PC-9 (cell line): Measurements from ENCODE around the gene EXOC7. TPM values are rescaled to one million over a fixed set of nuclear protein-coding genes. Genes with fewer than 3 reads are reported as not detected.

ENCODE experiments used
- BruUV-seq: library from RNA; stranded (reverse); fragments of 400-500 nt; replicated peaks from 2 replicates; lab custom pipeline; 2021; lab: Mats Ljungman, UMichigan
- CTCF ChIA-PET: fragments of 300-600 bp; sonication (Branson Sonifier 250); formaldehyde crosslinking; loops from one replicate; lab custom pipeline; 2022; ENCODE audit warnings: antibody characterized with exemption; lab: Charles Lee
- POLR2A ChIA-PET: fragments of 300-600 bp; sonication (Branson Sonifier 250); formaldehyde crosslinking; loops from one replicate; lab custom pipeline; 2022; ENCODE audit warnings: antibody characterized with exemption; ENCODE audit not compliant: unreplicated experiment; lab: Charles Lee
- DNase-seq, 2 experiments: peaks; one replicate each; pipeline versions ENCODE4 v3.0.0 to v3.0.0-alpha.2; 2015 to 2022; ENCODE audit warnings: mixed read lengths in 1 of 2
- H2AFZ ChIP-seq: fragments of 200-600 bp; sonication (generic); 2 replicates; pipeline ENCODE4 v1.8.1; 2017; ENCODE audit warnings: antibody characterized with exemption
- H3F3A ChIP-seq: fragments of 200-600 bp; sonication (generic); 2 replicates; pipeline ENCODE4 v1.8.1; 2017; ENCODE audit warnings: antibody characterized with exemption, mild to moderate bottlenecking, low read depth; ENCODE audit not compliant: insufficient read depth
- H3K27ac ChIP-seq: fragments of 200-600 bp; sonication (generic); 2 replicates; pipeline ENCODE4 v1.6.1; 2016; ENCODE audit warnings: mixed run types
- H3K27me3 ChIP-seq: fragments of 200-600 bp; sonication (generic); 2 replicates; pipeline ENCODE4 v1.6.1; 2016; ENCODE audit warnings: low read depth, mixed run types; ENCODE audit not compliant: insufficient read depth
- H3K36me3 ChIP-seq: fragments of 200-600 bp; sonication (generic); 2 replicates; pipeline ENCODE4 v1.6.1; 2016; ENCODE audit warnings: low read depth, mixed run types
- H3K4me1 ChIP-seq: fragments of 200-600 bp; sonication (generic); replicated peaks from 2 replicates; pipeline ENCODE4 v1.6.1; 2016; ENCODE audit warnings: mixed run types; ENCODE audit not compliant: insufficient read depth
- H3K4me2 ChIP-seq: fragments of 200-600 bp; sonication (generic); 2 replicates; pipeline ENCODE4 v1.6.1; 2017; ENCODE audit warnings: mixed run types
- H3K4me3 ChIP-seq: fragments of 200-600 bp; sonication (generic); 2 replicates; pipeline ENCODE4 v1.6.1; 2016; ENCODE audit warnings: mixed run types
- H3K79me2 ChIP-seq: fragments of 200-600 bp; sonication (generic); 2 replicates; pipeline ENCODE4 v1.6.1; 2017; ENCODE audit warnings: low read depth, mixed run types
- H3K9me2 ChIP-seq: fragments of 200-600 bp; sonication (generic); 2 replicates; pipeline ENCODE4 v1.8.1; 2017; ENCODE audit warnings: mild to moderate bottlenecking; ENCODE audit not compliant: insufficient read depth
- H3K9me3 ChIP-seq: fragments of 200-600 bp; sonication (generic); 2 replicates; pipeline ENCODE4 v1.8.1; 2016; ENCODE audit warnings: low read depth; ENCODE audit not compliant: insufficient read depth
- H4K20me1 ChIP-seq: fragments of 200-600 bp; sonication (generic); 2 replicates; pipeline ENCODE4 v1.8.1; 2017; ENCODE audit not compliant: insufficient read depth
- CTCF ChIP-seq: fragments of 200-600 bp; sonication (generic); conservative IDR thresholded peaks from 2 replicates; pipeline ENCODE4 v1.6.1; 2017; ENCODE audit warnings: mixed run types, antibody characterized with exemption, mild to moderate bottlenecking, moderate library complexity
- EZH2 ChIP-seq: fragments of 200-600 bp; sonication (generic); IDR thresholded peaks from 2 replicates; pipeline ENCODE4 v1.8.0; 2017; ENCODE audit warnings: antibody characterized with exemption, low read depth
- intact Hi-C: fragments of 100-400 bp; cut with micrococcal nuclease; formaldehyde crosslinking; loops from one replicate; pipeline ENCODE4 v1.10.0; 2022; ENCODE audit not compliant: unreplicated experiment
- total RNA-seq: library from RNA; stranded (reverse); gene quantifications from 2 replicates; pipeline ENCODE4 v1.2.3, GENCODE V29; 2021

EXOC7 gene
- total RNA-seq, 1 experiment from 2014 or later = 131 TPM

- POLR2A ChIA-PET = interaction anchor here (0.5 to 0.7 kb wide), 2 partner anchors 58 to 335 kb away, joined by 3 to 13 read pairs; no protein-coding TSS in a partner anchor
- no peaks in the 10 kb centered on the region for H3K4me1 ChIP-seq
- H3K36me3 ChIP-seq = no peaks in the 10 kb centered on the region
- no peaks in the 10 kb centered on the region for H3K27me3 ChIP-seq
- no peak for DNase-seq
- no peak overlapping the region for H3K27ac ChIP-seq
- no peaks in the 10 kb centered on the region for H3K79me2 ChIP-seq
- 0 out of 2 replicates have a peak overlapping the region, but pooled peaks have one; percentile 47 for H3K4me2 ChIP-seq
- TF ChIP-seq EZH2 = no peak
- H3F3A ChIP-seq = no peaks in the 10 kb centered on the region; the same call in 1 of the 2 replicates
- no peaks in the 10 kb centered on the region for H3K9me3 ChIP-seq
- H3K9me2 ChIP-seq = no peaks in the 10 kb centered on the region
- intact Hi-C loops = loop anchor here (1.0 to 5.0 kb wide), 2 partner anchors 157 to 215 kb away; no protein-coding TSS in a partner anchor
- H4K20me1 ChIP-seq = no peaks in the 10 kb centered on the region
- H2AFZ ChIP-seq = no peak overlapping the region
- CTCF ChIA-PET = interaction anchor here (0.6 to 1.5 kb wide), 4 partner anchors 11 to 158 kb away, joined by 4 to 9 read pairs (median 4); no protein-coding TSS in a partner anchor
- BruUV-seq = no TSS peak
- no peak overlapping the region for H3K4me3 ChIP-seq
Observed at GRCh38 chr17:76121932-76122430, 18.4 kb upstream of the EXOC7 start.

- Histone ChIP-seq H3K79me2 (no peaks in the 10 kb centered on the region), H3K9me2 (no peaks in the 10 kb centered on the region), H4K20me1 (no peaks in the 10 kb centered on the region), H3K27ac (no peak overlapping the region), H3K4me1 (no peaks in the 10 kb centered on the region), H3F3A (no peaks in the 10 kb centered on the region; the same call in 1 of the 2 replicates), H3K4me3 (no peak overlapping the region), H3K36me3 (no peaks in the 10 kb centered on the region), H3K4me2 (no peak overlapping the region), H2AFZ (no peak overlapping the region), H3K9me3 (no peaks in the 10 kb centered on the region), H3K27me3 (no peaks in the 10 kb centered on the region)
- BruUV-seq = no TSS peak
- intact Hi-C loops = loop anchor here (1.0 to 5.0 kb wide), 2 partner anchors 159 to 213 kb away; no protein-coding TSS in a partner anchor
- DNase-seq = no peak
- POLR2A ChIA-PET = no interaction called here
- CTCF ChIA-PET = interaction anchor here (1.1 kb wide), 1 partner anchor 159 kb away, joined by 3 read pairs; no protein-coding TSS in a partner anchor
- TF ChIP-seq CTCF (no peak), EZH2 (no peak)
Observed at GRCh38 chr17:76120658-76121008, 17.0 kb upstream of the EXOC7 start.

- Histone ChIP-seq H3K27ac (no peak overlapping the region), H3K9me3 (no peaks in the 10 kb centered on the region), H3K4me2 (no peak overlapping the region), H4K20me1 (no peaks in the 10 kb centered on the region), H3K36me3 (no peaks in the 10 kb centered on the region), H2AFZ (no peak overlapping the region), H3F3A (no peaks in the 10 kb centered on the region; the same call in 1 of the 2 replicates), H3K4me3 (no peak overlapping the region), H3K79me2 (no peaks in the 10 kb centered on the region), H3K4me1 (no peaks in the 10 kb centered on the region), H3K27me3 (no peaks in the 10 kb centered on the region), H3K9me2 (no peaks in the 10 kb centered on the region)
- TF ChIP-seq EZH2 (no peak), CTCF (no peak)
- BruUV-seq = no TSS peak
- POLR2A ChIA-PET = interaction anchor here (0.6 kb wide), 1 partner anchor 340 kb away, joined by 3 read pairs; no protein-coding TSS in a partner anchor
- CTCF ChIA-PET = interaction anchor here (0.7 to 1.1 kb wide), 2 partner anchors 160 to 182 kb away, joined by 3 read pairs; no protein-coding TSS in a partner anchor
- intact Hi-C loops = loop anchor here (5.0 kb wide), 1 partner anchor 212 kb away; no protein-coding TSS in a partner anchor
- DNase-seq = no peak
Observed at GRCh38 chr17:76119409-76120371, 16.1 kb upstream of the EXOC7 start.
